OCI-LY1 (cell line): ENCODE measurements around the gene CTTNBP2.

ENCODE experiments used
- H2AFZ ChIP-seq: fragments of 200-600 bp; sonication (generic), shearing (Covaris generic); 2 replicates; pipeline ENCODE4 v1.6.0; 2014; ENCODE audit warnings: antibody characterized with exemption, mild to moderate bottlenecking, low read length
- H3F3A ChIP-seq: fragments of 200-600 bp; sonication (generic), shearing (Covaris generic); 2 replicates; pipeline ENCODE4 v1.6.0; 2014; ENCODE audit warnings: mild to moderate bottlenecking, antibody characterized with exemption, low read length, moderate library complexity; ENCODE audit not compliant: insufficient read depth
- H3K27ac ChIP-seq: fragments of 200-600 bp; sonication (generic); 2 replicates; pipeline ENCODE4 v1.5.1; 2014; ENCODE audit warnings: low read length, mixed run types, mild to moderate bottlenecking, low read depth; ENCODE audit not compliant: poor library complexity, severe bottlenecking
- H3K27me3 ChIP-seq: fragments of 200-600 bp; sonication (generic); 2 replicates; pipeline ENCODE4 v1.6.0; 2014; ENCODE audit warnings: antibody characterized with exemption, mild to moderate bottlenecking, low read length, moderate library complexity; ENCODE audit not compliant: insufficient read depth
- H3K36me3 ChIP-seq: fragments of 200-600 bp; sonication (generic); 2 replicates; pipeline ENCODE4 v1.6.1; 2014; ENCODE audit warnings: mild to moderate bottlenecking, antibody characterized with exemption, low read length, moderate library complexity, mixed read lengths; ENCODE audit not compliant: insufficient read depth
- H3K4me1 ChIP-seq: fragments of 200-600 bp; sonication (generic); 2 replicates; pipeline ENCODE4 v1.5.1; 2014; ENCODE audit warnings: mild to moderate bottlenecking, low read length, moderate library complexity; ENCODE audit not compliant: insufficient read depth, severe bottlenecking
- H3K4me2 ChIP-seq: fragments of 200-600 bp; sonication (generic), shearing (Covaris generic); 2 replicates; pipeline ENCODE4 v1.6.1; 2014; ENCODE audit warnings: low read length
- H3K4me3 ChIP-seq: fragments of 200-600 bp; sonication (generic); 2 replicates; pipeline ENCODE4 v1.5.1; 2014; ENCODE audit warnings: low read length, low read depth, mild to moderate bottlenecking, mixed read lengths; ENCODE audit not compliant: poor library complexity, severe bottlenecking
- H3K79me2 ChIP-seq: fragments of 200-600 bp; shearing (Covaris generic); 2 replicates; pipeline ENCODE4 v1.6.1; 2016; ENCODE audit warnings: mixed run types, low read length, mixed read lengths; ENCODE audit not compliant: insufficient read depth
- H3K9ac ChIP-seq: fragments of 200-600 bp; sonication (generic), shearing (Covaris generic); 2 replicates; pipeline ENCODE4 v1.6.1; 2014; ENCODE audit warnings: mild to moderate bottlenecking, low read length, mixed read lengths
- H3K9me2 ChIP-seq: fragments of 200-600 bp; sonication (generic), shearing (Covaris generic); 2 replicates; pipeline ENCODE4 v1.6.1; 2014; ENCODE audit warnings: low read depth, mild to moderate bottlenecking, low read length, mixed read lengths
- H3K9me3 ChIP-seq: fragments of 200-600 bp; shearing (Covaris generic); 2 replicates; pipeline ENCODE4 v1.6.1; 2014; ENCODE audit warnings: low read length, mixed read lengths
- H4K20me1 ChIP-seq: fragments of 200-600 bp; sonication (generic), shearing (Covaris generic); 2 replicates; pipeline ENCODE4 v1.6.0; 2016; ENCODE audit warnings: mild to moderate bottlenecking, low read length; ENCODE audit not compliant: insufficient read depth
- CTCF ChIP-seq: fragments of 200-600 bp; sonication (generic), shearing (Covaris generic); IDR thresholded peaks from 2 replicates; pipeline ENCODE4 v1.5.1; 2017; ENCODE audit warnings: mild to moderate bottlenecking, antibody characterized with exemption, low read length, moderate library complexity, mixed read lengths
- EZH2 ChIP-seq: fragments of 200-600 bp; sonication (generic), shearing (Covaris generic); IDR thresholded peaks from 2 replicates; pipeline ENCODE4 v1.8.0; 2017; ENCODE audit warnings: borderline replicate concordance, mixed run types, mild to moderate bottlenecking, antibody characterized with exemption, low read length, moderate library complexity, mixed read lengths

Gene CTTNBP2

GRCh38 chr7:117728890-117729624 lies 144.2 kb downstream of the CTTNBP2 start:
- H3K79me2 ChIP-seq = no peaks in the 10 kb centered on the region
- no peak overlapping the region for H3K27ac ChIP-seq
- H3K4me2 ChIP-seq = no peak overlapping the region
- no peaks in the 10 kb centered on the region for H3K9me3 ChIP-seq
- no peaks in the 10 kb centered on the region for H3K9me2 ChIP-seq
- TF ChIP-seq EZH2 = no peak
- no peak for TF ChIP-seq CTCF
- no peaks in the 10 kb centered on the region for H3K4me1 ChIP-seq
- H3K36me3 ChIP-seq = no peaks in the 10 kb centered on the region
- no peak overlapping the region for H2AFZ ChIP-seq
- no peaks in the 10 kb centered on the region for H4K20me1 ChIP-seq
- H3K27me3 ChIP-seq = no peaks in the 10 kb centered on the region
- no peaks in the 10 kb centered on the region for H3F3A ChIP-seq
- H3K9ac ChIP-seq = no peak overlapping the region
- no peak overlapping the region for H3K4me3 ChIP-seq

- Histone ChIP-seq H3K27ac (no peak overlapping the region), H3F3A (no peaks in the 10 kb centered on the region), H3K36me3 (no peaks in the 10 kb centered on the region), H2AFZ (no peak overlapping the region), H3K4me1 (no peaks in the 10 kb centered on the region), H3K9ac (no peak overlapping the region), H3K4me2 (no peak overlapping the region), H3K4me3 (no peak overlapping the region), H3K9me3 (no peaks in the 10 kb centered on the region), H3K9me2 (no peaks in the 10 kb centered on the region), H4K20me1 (no peaks in the 10 kb centered on the region), H3K79me2 (no peaks in the 10 kb centered on the region), H3K27me3 (no peaks in the 10 kb centered on the region; the same call in 1 of the 2 replicates)
- TF ChIP-seq EZH2 (no peak), CTCF (no peak)
These were observed 148.3 kb downstream of the CTTNBP2 start for GRCh38 chr7:117724898-117725297.

- Histone ChIP-seq H3K4me3 (no peak overlapping the region), H4K20me1 (no peaks in the 10 kb centered on the region), H3K27ac (no peak overlapping the region), H3K27me3 (no peaks in the 10 kb centered on the region; the same call in 1 of the 2 replicates), H3K9me2 (no peaks in the 10 kb centered on the region), H3F3A (no peaks in the 10 kb centered on the region), H3K4me1 (no peaks in the 10 kb centered on the region), H3K9me3 (no peaks in the 10 kb centered on the region), H3K9ac (no peak overlapping the region), H3K79me2 (no peaks in the 10 kb centered on the region), H3K36me3 (no peaks in the 10 kb centered on the region), H2AFZ (no peak overlapping the region), H3K4me2 (no peak overlapping the region)
- TF ChIP-seq CTCF (no peak), EZH2 (no peak)
These were observed 153.9 kb downstream of the CTTNBP2 start for GRCh38 chr7:117719377-117719776.
